WTC11 (cell line): Measurements from ENCODE around the gene DTX3L. TPM values are rescaled to one million over a fixed set of nuclear protein-coding genes. Genes with fewer than 3 reads are reported as not detected.

ENCODE experiments used
- ATAC-seq: fragments of 200-7000 bp; cut with Tn5 transposase; 2 replicates; pipeline ENCODE4 v1.10.0; 2021; ENCODE audit warnings: mild to moderate bottlenecking, moderate library complexity
- CTCF ChIA-PET: fragments of 300-600 bp; sonication (Branson Sonifier 250); formaldehyde crosslinking; loops from one replicate; lab custom pipeline; 2021; ENCODE audit warnings: antibody characterized with exemption; lab: Charles Lee
- POLR2A ChIA-PET: fragments of 350-600 bp; sonication (Branson Sonifier 250); formaldehyde crosslinking; loops from one replicate; lab custom pipeline; 2021; ENCODE audit warnings: antibody characterized with exemption; lab: Charles Lee
- DNase-seq: peaks from one replicate; pipeline ENCODE4 v3.0.0; 2021; ENCODE audit warnings: low spot score
- H3K27ac Mint-ChIP-seq: 2 replicates; pipeline ENCODE4 v1.8.0; 2021; ENCODE audit warnings: mixed read lengths
- H3K27me3 Mint-ChIP-seq: 2 replicates; pipeline ENCODE4 v1.8.0; 2021; ENCODE audit warnings: low read depth, mild to moderate bottlenecking, moderate library complexity, mixed read lengths
- H3K36me3 Mint-ChIP-seq: 2 replicates; pipeline ENCODE4 v1.8.0; 2021; ENCODE audit warnings: mixed read lengths
- H3K4me1 Mint-ChIP-seq: 2 replicates; pipeline ENCODE4 v1.8.0; 2022; ENCODE audit warnings: mixed read lengths
- H3K4me3 Mint-ChIP-seq: 2 replicates; pipeline ENCODE4 v1.8.0; 2021; ENCODE audit warnings: mild to moderate bottlenecking, moderate library complexity, mixed read lengths
- H3K9me3 Mint-ChIP-seq: 2 replicates; pipeline ENCODE4 v1.8.0; 2021; ENCODE audit warnings: mixed read lengths
- CBFB ChIP-seq: sonication (generic); formaldehyde crosslinking; IDR thresholded peaks from 2 replicates; pipeline ENCODE4 v1.8.1; 2022; ENCODE audit warnings: mild to moderate bottlenecking, low read depth, missing genetic modification reagents
- GABPB1 ChIP-seq: sonication (generic); formaldehyde crosslinking; IDR thresholded peaks from 2 replicates; pipeline ENCODE4 v1.8.1; 2023; ENCODE audit warnings: mild to moderate bottlenecking, missing genetic modification reagents
- JAZF1 ChIP-seq: fragments of 250-450 bp; sonication (Bioruptor Pico); IDR thresholded peaks from 2 replicates; pipeline ENCODE4 v1.9.0; 2021; ENCODE audit warnings: moderate library complexity, mild to moderate bottlenecking, inconsistent platforms
- NR2C2 ChIP-seq: sonication (generic); formaldehyde crosslinking; IDR thresholded peaks from 2 replicates; pipeline ENCODE4 v1.8.0; 2022; ENCODE audit warnings: mild to moderate bottlenecking, missing genetic modification reagents
- TP53 ChIP-seq: sonication (generic); formaldehyde crosslinking; IDR thresholded peaks from 2 replicates; pipeline ENCODE4 v1.8.1; 2023; ENCODE audit warnings: mild to moderate bottlenecking, missing genetic modification reagents
- total RNA-seq: library from RNA; stranded (reverse); gene quantifications from 3 replicates; pipeline ENCODE4 v1.2.3, GENCODE V29; 2021
- TF ChIP-seq, protein P1 (sequence below): sonication (generic); formaldehyde crosslinking; IDR thresholded peaks from 2 replicates; pipeline ENCODE4 v1.8.0; 2022; ENCODE audit warnings: mild to moderate bottlenecking, missing genetic modification reagents
- TF ChIP-seq, protein P2 (sequence below): fragments of 250-450 bp; sonication (Bioruptor Pico); IDR thresholded peaks from 2 replicates; pipeline ENCODE4 v1.9.0; 2021; ENCODE audit warnings: mild to moderate bottlenecking
- TF ChIP-seq, protein P3 (sequence below): sonication (generic); formaldehyde crosslinking; IDR thresholded peaks from 2 replicates; pipeline ENCODE4 v1.8.1; 2023; ENCODE audit warnings: mild to moderate bottlenecking, moderate library complexity, missing genetic modification reagents
- TF ChIP-seq, protein P4 (sequence below): sonication (generic); formaldehyde crosslinking; IDR thresholded peaks from 2 replicates; pipeline ENCODE4 v1.8.1; 2023; ENCODE audit warnings: mild to moderate bottlenecking, missing genetic modification reagents, borderline replicate concordance
- TF ChIP-seq, protein P5 (sequence below): sonication (generic); formaldehyde crosslinking; IDR thresholded peaks from 2 replicates; pipeline ENCODE4 v1.8.1; 2023; ENCODE audit warnings: mild to moderate bottlenecking, missing genetic modification reagents

The DTX3L gene
- total RNA-seq, 1 experiment from 2014 or later, result 4.6 TPM

DNA sequence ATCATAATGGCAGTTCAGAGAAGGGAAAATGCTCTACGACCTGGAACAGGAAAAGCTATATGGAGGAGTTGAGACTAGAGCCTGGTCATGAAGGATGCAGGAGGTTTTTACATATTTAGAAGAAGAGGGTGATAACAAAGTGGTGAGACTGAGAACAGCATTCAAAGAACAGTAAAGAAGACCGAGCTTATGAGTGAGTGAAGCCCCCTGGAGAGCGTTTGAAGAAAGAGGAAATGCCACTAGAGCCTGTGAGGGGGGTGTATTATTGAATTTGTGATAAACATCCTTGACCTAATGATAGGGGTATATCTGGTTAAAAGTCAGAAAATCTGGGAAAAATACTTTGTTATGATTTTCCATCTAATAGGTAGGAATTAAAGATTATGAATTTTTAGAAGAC lies 4.2 kb upstream of the DTX3L start:
- ATAC-seq (no peak), DNase-seq (no peak)
- H3K4me1 Mint-ChIP-seq, result peaks cover 31% of the 10 kb centered on the region
- CTCF ChIA-PET, result interaction anchor here (1.2 to 2.4 kb wide), 5 partner anchors 10 to 167 kb away, joined by 3 to 17 read pairs (median 4); partner anchors contain the start of gene PARP14
- TF ChIP-seq JAZF1 (CRISPR knock-in tag), result no peak
- TF ChIP-seq TP53 (CRISPR knock-in tag), result no peak
- TF ChIP-seq, protein P1, sequence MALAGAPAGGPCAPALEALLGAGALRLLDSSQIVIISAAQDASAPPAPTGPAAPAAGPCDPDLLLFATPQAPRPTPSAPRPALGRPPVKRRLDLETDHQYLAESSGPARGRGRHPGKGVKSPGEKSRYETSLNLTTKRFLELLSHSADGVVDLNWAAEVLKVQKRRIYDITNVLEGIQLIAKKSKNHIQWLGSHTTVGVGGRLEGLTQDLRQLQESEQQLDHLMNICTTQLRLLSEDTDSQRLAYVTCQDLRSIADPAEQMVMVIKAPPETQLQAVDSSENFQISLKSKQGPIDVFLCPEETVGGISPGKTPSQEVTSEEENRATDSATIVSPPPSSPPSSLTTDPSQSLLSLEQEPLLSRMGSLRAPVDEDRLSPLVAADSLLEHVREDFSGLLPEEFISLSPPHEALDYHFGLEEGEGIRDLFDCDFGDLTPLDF (CRISPR knock-in tag), result no peak
- TF ChIP-seq, protein P2, sequence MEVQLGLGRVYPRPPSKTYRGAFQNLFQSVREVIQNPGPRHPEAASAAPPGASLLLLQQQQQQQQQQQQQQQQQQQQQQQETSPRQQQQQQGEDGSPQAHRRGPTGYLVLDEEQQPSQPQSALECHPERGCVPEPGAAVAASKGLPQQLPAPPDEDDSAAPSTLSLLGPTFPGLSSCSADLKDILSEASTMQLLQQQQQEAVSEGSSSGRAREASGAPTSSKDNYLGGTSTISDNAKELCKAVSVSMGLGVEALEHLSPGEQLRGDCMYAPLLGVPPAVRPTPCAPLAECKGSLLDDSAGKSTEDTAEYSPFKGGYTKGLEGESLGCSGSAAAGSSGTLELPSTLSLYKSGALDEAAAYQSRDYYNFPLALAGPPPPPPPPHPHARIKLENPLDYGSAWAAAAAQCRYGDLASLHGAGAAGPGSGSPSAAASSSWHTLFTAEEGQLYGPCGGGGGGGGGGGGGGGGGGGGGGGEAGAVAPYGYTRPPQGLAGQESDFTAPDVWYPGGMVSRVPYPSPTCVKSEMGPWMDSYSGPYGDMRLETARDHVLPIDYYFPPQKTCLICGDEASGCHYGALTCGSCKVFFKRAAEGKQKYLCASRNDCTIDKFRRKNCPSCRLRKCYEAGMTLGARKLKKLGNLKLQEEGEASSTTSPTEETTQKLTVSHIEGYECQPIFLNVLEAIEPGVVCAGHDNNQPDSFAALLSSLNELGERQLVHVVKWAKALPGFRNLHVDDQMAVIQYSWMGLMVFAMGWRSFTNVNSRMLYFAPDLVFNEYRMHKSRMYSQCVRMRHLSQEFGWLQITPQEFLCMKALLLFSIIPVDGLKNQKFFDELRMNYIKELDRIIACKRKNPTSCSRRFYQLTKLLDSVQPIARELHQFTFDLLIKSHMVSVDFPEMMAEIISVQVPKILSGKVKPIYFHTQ (CRISPR knock-in tag), result no peak
- TF ChIP-seq, protein P3, sequence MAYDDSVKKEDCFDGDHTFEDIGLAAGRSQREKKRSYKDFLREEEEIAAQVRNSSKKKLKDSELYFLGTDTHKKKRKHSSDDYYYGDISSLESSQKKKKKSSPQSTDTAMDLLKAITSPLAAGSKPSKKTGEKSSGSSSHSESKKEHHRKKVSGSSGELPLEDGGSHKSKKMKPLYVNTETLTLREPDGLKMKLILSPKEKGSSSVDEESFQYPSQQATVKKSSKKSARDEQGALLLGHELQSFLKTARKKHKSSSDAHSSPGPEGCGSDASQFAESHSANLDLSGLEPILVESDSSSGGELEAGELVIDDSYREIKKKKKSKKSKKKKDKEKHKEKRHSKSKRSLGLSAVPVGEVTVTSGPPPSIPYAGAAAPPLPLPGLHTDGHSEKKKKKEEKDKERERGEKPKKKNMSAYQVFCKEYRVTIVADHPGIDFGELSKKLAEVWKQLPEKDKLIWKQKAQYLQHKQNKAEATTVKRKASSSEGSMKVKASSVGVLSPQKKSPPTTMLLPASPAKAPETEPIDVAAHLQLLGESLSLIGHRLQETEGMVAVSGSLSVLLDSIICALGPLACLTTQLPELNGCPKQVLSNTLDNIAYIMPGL (CRISPR knock-in tag), result no peak
- TF ChIP-seq, protein P4, sequence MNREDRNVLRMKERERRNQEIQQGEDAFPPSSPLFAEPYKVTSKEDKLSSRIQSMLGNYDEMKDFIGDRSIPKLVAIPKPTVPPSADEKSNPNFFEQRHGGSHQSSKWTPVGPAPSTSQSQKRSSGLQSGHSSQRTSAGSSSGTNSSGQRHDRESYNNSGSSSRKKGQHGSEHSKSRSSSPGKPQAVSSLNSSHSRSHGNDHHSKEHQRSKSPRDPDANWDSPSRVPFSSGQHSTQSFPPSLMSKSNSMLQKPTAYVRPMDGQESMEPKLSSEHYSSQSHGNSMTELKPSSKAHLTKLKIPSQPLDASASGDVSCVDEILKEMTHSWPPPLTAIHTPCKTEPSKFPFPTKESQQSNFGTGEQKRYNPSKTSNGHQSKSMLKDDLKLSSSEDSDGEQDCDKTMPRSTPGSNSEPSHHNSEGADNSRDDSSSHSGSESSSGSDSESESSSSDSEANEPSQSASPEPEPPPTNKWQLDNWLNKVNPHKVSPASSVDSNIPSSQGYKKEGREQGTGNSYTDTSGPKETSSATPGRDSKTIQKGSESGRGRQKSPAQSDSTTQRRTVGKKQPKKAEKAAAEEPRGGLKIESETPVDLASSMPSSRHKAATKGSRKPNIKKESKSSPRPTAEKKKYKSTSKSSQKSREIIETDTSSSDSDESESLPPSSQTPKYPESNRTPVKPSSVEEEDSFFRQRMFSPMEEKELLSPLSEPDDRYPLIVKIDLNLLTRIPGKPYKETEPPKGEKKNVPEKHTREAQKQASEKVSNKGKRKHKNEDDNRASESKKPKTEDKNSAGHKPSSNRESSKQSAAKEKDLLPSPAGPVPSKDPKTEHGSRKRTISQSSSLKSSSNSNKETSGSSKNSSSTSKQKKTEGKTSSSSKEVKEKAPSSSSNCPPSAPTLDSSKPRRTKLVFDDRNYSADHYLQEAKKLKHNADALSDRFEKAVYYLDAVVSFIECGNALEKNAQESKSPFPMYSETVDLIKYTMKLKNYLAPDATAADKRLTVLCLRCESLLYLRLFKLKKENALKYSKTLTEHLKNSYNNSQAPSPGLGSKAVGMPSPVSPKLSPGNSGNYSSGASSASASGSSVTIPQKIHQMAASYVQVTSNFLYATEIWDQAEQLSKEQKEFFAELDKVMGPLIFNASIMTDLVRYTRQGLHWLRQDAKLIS, result no peak
- peaks cover 3% of the 10 kb centered on the region for H3K27me3 Mint-ChIP-seq
- H3K36me3 Mint-ChIP-seq, result no peaks in the 10 kb centered on the region
- no peaks in the 10 kb centered on the region for H3K9me3 Mint-ChIP-seq
- POLR2A ChIA-PET, result no interaction called here
- H3K27ac Mint-ChIP-seq, result peak overlapping the region; percentile 65
- no peak overlapping the region for H3K4me3 Mint-ChIP-seq

DNA sequence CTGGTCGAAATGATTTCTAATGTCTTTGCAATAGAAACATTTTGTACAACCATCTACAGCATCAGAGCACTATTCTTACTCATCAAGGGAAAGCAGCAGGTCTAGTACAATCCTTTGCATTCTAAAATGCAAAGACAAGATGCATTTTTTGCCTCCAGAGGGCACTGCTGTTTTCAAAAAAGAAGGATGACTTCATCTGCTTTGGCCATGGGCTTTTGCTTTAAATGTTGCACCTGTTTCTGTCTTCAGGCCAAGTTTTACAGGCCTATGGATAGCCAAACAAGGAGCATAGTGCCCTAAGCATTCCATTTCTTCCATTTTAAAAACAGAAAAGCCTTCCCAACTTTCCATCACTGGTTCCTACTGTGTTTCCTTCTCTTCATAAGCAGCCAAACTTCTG lies 3.5 kb upstream of the DTX3L start:
- no peaks in the 10 kb centered on the region for H3K9me3 Mint-ChIP-seq
- POLR2A ChIA-PET, result no interaction called here
- no peaks in the 10 kb centered on the region for H3K36me3 Mint-ChIP-seq
- peaks cover 6% of the 10 kb centered on the region for H3K27me3 Mint-ChIP-seq
- H3K4me3 Mint-ChIP-seq, result no peak overlapping the region
- TF ChIP-seq CBFB (CRISPR knock-in tag) (no peak), GABPB1 (CRISPR knock-in tag) (no peak), NR2C2 (CRISPR knock-in tag) (no peak)
- TF ChIP-seq, protein P1 (CRISPR knock-in tag), result no peak
- TF ChIP-seq, protein P5, sequence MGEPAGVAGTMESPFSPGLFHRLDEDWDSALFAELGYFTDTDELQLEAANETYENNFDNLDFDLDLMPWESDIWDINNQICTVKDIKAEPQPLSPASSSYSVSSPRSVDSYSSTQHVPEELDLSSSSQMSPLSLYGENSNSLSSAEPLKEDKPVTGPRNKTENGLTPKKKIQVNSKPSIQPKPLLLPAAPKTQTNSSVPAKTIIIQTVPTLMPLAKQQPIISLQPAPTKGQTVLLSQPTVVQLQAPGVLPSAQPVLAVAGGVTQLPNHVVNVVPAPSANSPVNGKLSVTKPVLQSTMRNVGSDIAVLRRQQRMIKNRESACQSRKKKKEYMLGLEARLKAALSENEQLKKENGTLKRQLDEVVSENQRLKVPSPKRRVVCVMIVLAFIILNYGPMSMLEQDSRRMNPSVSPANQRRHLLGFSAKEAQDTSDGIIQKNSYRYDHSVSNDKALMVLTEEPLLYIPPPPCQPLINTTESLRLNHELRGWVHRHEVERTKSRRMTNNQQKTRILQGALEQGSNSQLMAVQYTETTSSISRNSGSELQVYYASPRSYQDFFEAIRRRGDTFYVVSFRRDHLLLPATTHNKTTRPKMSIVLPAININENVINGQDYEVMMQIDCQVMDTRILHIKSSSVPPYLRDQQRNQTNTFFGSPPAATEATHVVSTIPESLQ, result no peak
- DNase-seq, result no peak
- CTCF ChIA-PET, result interaction anchor here (1.2 to 2.4 kb wide), 4 partner anchors 11 to 168 kb away, joined by 3 to 17 read pairs (median 4); partner anchors contain the start of gene PARP14
- peak; percentile 13 for ATAC-seq
- peak overlapping the region; percentile 90 for H3K27ac Mint-ChIP-seq
- peaks cover 33% of the 10 kb centered on the region for H3K4me1 Mint-ChIP-seq
